C4-2B (cell line): ENCODE measurements around the gene FBXO7.
"Not testable (repeated sequence)": the region's sequence is repeated elsewhere in the genome, so short reads cannot be mapped to it uniquely, and the experiment has no call there.

Experiments
- H3K27ac ChIP-seq: fragments of 450-650 bp; 2 replicates; pipeline ENCODE4 v1.5.1; 2017
- ZFX ChIP-seq: fragments of 450-650 bp; IDR thresholded peaks from 2 replicates; pipeline ENCODE4 v1.6.1; 2017
- TF ChIP-seq, protein P1 (sequence below): fragments of 450-650 bp; conservative IDR thresholded peaks from 2 replicates; pipeline ENCODE4 v1.5.1; 2017; ENCODE audit warnings: mild to moderate bottlenecking

Gene FBXO7

GRCh38 chr22:32476281-32477195 is 1.9 kb downstream of the FBXO7 start:
- no peak overlapping the region for H3K27ac ChIP-seq
- no peak for TF ChIP-seq ZFX
- TF ChIP-seq, protein P1, sequence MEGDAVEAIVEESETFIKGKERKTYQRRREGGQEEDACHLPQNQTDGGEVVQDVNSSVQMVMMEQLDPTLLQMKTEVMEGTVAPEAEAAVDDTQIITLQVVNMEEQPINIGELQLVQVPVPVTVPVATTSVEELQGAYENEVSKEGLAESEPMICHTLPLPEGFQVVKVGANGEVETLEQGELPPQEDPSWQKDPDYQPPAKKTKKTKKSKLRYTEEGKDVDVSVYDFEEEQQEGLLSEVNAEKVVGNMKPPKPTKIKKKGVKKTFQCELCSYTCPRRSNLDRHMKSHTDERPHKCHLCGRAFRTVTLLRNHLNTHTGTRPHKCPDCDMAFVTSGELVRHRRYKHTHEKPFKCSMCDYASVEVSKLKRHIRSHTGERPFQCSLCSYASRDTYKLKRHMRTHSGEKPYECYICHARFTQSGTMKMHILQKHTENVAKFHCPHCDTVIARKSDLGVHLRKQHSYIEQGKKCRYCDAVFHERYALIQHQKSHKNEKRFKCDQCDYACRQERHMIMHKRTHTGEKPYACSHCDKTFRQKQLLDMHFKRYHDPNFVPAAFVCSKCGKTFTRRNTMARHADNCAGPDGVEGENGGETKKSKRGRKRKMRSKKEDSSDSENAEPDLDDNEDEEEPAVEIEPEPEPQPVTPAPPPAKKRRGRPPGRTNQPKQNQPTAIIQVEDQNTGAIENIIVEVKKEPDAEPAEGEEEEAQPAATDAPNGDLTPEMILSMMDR: no peak

DNA sequence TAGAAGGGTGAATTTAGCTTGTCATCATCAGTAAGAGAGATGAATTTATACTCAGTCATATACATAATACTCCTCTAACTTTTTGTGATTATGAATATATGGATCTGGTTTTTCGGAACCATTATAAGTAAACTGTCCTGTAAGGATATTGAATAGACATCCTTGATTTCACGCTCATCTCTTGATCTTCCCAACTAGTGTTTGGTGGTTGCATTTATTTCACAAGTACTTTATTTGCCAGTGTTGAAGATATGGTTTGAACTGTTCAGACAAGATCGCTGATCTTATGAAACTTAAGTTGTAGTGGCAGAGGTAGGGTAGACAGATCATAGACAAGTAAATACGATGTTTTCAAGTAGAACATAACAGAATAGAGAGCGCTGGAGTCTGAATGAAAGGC is 3.0 kb downstream of the FBXO7 start:
- no peak for TF ChIP-seq ZFX
- TF ChIP-seq, protein P1: no peak

DNA sequence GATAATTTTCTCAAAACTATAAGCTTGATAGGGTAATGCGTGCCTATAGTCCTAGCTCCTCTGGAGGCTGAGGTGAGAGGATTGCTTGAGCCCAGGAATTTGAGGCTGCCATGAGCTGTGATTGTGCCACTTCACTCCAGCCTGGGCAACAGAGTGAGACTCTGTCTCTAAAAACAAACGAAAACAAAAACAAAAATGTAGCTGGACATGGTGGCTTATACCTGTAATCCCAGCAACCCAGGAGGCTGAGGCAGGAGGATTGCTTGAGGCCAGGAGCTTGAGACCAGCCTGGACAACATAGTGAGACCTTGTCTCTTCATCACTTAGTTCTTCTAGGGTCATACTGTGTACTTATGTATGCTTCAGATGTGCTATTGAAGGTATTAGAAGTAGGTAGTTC is 3.9 kb downstream of the FBXO7 start:
- H3K27ac ChIP-seq: not testable (repeated sequence)

More for the DNA sequence above, 3.0 kb downstream of the FBXO7 start:
- no peak overlapping the region for H3K27ac ChIP-seq

GRCh38 chr22:32478994-32479393 is 4.4 kb downstream of the FBXO7 start:
- no peak for TF ChIP-seq ZFX
- TF ChIP-seq, protein P1: no peak

DNA sequence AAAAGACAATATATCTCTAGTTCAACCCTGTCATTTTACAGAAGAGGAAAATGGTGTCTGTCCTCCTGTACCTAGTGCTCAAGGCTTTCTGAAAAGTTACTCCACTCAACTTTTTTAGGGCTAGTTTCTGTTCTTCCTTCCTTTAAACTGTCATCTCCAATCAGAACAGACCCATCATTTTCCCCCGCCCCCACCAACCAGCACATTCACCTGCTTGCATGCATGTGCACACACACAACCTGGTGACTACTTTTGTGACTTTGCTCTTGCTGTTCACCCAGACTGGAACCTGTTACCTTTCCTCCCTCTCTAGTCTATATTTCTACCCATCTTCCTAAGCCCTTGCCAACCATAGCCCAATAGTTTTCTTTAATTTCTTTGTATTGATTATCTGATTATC is 5.6 kb downstream of the FBXO7 start:
- TF ChIP-seq, protein P1: no peak
- TF ChIP-seq ZFX: no peak
- no peak overlapping the region for H3K27ac ChIP-seq

More at GRCh38 chr22:32478994-32479393, 4.4 kb downstream of the FBXO7 start:
- H3K27ac ChIP-seq: no peak overlapping the region

DNA sequence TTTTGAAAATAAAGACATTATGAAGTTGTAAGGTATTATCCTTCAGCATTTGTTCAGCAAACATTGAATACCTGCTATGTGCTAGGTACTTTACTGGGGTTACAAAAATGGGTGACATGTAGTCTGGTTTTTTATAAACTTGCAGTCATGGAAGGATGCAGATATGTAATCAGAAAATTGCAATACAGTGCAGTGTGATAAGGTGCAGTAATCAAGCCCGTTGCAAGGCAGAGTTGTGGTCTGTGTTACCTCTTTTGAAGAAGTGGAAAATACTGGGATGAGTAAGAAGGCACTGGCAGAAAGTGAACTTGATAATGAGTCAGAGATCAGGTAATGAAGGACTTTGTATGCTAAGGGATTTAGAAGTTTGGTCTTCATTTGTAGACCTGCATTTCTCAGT is 8.1 kb downstream of the FBXO7 start:
- TF ChIP-seq, protein P1: no peak
- H3K27ac ChIP-seq: no peak overlapping the region

DNA sequence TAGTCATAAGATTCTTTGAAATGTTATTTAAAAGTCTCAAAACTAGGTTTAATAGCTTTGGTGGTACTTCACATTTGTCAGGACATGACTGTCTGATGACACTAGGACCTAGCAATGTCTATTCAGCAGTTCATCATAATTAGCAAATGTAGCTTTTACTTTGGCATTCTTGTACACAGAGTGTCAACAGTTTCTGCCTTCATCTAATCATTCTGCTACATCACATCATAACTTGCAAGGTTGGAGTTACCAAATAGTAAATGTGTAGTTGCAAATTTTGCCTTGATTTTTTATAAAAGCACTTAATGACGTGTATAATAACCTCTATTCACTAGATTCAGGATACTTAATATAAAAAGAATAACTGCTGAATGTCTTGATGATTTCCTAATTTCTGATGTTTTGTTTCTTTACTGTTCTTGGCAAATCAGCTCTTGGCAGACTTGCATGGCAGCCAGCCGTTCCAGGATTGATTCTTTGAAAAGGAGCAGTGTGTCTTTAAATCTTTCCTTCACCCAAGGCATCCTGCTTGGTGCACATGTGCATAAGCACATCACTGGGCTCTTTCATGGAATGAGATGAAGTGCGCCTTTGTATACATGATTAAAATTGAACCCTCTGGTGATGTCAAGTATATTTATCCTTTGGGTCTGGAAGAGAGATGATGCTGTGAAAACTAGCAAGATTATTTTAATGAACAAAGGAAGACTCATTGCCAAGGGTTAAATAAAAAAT is 12.2 kb downstream of the FBXO7 start:
- TF ChIP-seq, protein P1: no peak
- TF ChIP-seq ZFX: no peak
- H3K27ac ChIP-seq: no peak overlapping the region
